ENCODE measurements around the gene SUGCT.

Gene SUGCT

DNA sequence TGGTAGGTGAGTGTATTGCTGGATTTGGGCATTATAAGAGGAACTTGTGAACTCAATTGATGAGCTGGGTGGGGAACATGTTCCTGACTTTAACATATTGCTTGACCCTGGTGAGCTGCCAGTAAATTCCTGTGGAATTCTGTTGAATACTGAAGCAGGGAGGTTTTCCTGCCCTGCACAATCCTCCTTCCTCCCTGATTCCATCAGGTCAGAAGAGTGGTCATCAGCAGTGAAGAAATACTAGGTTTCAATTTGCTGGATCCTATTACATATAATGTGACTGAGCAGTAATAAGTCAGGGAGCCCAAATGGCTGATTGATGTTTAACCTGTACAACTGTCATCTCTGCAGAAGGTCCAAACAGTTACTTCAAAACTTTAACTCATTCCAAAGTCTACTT is 581.2 kb downstream of the SUGCT start:
- no peak overlapping the region for H3K4me3 ChIP-seq (ENCODE audit: low read depth, low read length)
- DNase-seq (ENCODE audit: low read depth) = no peak

DNA sequence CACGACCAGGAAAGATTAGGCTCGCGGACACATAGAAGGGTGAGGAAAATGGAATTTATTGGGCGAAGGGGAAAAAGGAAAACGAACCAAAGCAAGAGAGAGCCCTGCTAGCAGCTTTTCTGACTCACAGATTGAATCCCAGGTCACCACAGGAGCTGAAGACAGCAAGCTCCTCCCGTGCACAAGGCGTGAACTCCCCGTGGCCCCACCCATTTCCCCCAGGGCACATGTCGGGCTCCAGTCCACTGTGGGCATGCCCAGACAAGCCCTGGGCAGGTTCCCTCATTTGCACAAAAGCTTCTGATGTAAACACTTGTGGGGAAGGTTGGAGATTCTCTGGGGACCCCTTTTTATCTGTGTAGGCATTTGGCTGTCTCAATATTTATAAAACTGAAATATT is 582.4 kb downstream of the SUGCT start:
- peak; percentile 90 for DNase-seq (ENCODE audit: low read depth)
- no peak overlapping the region for H3K4me3 ChIP-seq (ENCODE audit: low read depth, low read length)

DNA sequence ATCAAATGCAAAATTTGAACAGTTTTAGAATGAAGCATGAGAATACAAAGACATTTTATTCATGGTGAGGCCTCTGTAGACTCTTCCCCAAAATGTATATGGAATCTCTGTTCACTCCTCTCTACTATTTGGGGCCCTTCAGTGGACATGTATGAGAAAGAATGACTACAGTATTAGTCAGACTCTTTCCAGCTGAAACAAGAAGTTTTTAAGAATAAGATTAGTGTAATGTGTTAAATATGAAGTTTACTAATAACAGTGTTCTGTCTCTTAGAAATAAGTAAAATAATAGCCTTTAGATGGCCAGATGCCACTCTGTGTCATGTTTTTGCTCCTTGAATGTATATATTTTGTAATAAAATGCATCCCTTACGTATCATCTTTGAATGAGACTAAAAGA is 585.6 kb downstream of the SUGCT start:
- no peak for DNase-seq (ENCODE audit: low read depth)
- no peak overlapping the region for H3K4me3 ChIP-seq (ENCODE audit: low read depth, low read length)

DNA sequence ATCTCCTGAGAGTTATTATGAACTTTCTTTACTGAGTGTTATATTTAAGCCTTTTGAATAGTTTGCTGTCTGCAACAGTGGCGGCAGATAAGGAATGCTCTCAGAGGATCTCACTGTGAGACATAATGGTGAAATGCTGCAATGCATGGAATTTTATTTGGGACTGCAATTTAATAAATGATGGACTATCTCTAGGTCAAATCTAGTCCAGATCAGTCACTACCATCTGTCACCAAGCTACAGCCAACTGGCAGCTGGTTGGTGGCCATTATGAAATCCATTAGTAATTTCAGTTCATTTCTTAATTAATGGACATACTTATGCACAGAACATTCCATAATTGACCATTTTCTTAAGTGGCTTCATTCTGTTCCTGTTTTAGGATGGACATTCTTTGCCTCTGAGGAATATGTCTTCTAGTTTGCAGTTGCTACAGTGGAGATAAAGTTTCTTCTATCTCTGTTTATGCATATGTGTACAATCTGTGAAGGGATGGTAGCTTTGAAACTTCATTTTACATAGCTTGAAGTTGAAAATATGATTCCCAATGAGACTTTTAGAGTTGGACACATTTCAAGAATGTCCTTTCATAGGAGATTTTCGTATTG is 586.6 kb downstream of the SUGCT start:
- no peak for DNase-seq (ENCODE audit: low read depth)
- H3K4me3 ChIP-seq (ENCODE audit: low read depth, low read length) = no peak overlapping the region

DNA sequence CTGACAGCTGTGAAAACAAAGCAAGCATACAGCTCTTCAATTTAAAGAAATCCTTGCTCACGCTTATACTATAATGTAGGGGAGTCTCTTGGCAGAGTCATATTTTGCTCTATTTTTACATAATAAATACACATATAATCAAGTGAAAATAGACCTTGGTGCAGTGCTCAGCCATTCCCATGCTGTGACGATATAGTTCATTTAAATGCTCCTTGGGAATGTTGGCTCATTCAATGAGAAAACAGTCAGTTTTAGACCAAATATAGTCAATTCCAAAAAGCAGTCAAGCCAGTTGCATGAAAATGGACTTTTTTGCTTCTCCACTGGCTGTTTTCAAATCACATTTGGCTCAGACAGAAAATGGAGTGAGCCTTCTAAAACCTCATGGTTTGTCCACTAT is 587.4 kb downstream of the SUGCT start:
- no peak for DNase-seq (ENCODE audit: low read depth)
- no peak overlapping the region for H3K4me3 ChIP-seq (ENCODE audit: low read depth, low read length)

DNA sequence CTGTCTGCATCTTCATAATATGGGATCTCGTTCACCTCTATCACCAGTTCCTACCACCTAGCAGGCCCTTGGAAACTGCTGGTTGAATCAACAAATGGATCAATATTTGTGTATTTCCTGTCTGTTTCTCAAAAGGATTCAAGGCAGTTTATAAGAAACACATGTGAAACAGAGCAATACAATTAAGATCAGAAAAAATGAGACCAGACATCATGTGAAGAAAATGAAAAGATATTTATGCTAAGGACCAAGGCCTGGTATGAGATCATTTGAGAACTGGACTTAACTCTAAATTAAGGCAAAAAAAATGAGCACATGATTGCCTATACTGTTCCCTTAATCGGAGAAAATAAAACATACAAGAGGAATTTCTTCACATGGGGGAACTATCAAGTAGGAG is 589.0 kb downstream of the SUGCT start:
- H3K4me3 ChIP-seq (ENCODE audit: low read depth, low read length) = no peak overlapping the region
- DNase-seq (ENCODE audit: low read depth) = no peak

DNA sequence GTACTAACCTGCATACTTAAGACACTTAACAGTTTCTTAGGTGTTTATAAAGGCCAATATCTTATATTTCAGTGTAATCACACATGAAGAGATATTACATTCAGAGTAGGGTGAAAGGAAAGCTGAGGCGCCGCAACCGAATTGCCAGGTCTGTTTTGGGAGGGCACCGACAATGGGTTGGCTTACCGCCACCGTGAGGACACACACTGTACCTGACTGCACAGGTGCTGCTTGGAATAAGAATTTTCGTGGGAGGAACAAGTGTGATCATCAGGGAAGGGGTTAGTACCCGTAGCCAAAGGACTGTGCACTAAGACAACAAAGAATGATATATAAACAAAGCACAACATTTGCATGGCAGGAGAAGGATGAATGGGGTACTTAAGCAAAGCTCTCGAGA is 591.8 kb downstream of the SUGCT start:
- no peak for DNase-seq (ENCODE audit: low read depth)
- H3K4me3 ChIP-seq (ENCODE audit: low read depth, low read length) = no peak overlapping the region

DNA sequence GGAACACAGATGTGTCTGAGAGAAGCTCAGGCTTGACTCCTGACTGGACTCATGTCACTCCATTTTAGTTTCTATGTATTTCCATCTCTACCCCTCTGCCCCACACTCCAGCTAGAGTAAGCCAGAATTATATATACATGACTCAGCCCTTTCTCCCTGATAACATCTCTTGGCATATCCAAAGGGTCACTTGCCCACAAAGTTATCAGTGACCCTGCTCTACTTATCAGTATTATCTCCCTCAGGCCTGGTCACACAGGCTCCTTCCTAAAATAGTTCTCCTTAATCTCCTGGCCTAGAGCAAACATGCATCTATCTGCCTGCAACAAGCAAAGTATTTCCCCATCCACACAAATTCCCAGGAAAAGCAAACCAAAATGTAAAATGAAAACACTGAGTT is 598.3 kb downstream of the SUGCT start:
- no peak for DNase-seq (ENCODE audit: low read depth)
- H3K4me3 ChIP-seq (ENCODE audit: low read depth, low read length) = no peak overlapping the region

DNA sequence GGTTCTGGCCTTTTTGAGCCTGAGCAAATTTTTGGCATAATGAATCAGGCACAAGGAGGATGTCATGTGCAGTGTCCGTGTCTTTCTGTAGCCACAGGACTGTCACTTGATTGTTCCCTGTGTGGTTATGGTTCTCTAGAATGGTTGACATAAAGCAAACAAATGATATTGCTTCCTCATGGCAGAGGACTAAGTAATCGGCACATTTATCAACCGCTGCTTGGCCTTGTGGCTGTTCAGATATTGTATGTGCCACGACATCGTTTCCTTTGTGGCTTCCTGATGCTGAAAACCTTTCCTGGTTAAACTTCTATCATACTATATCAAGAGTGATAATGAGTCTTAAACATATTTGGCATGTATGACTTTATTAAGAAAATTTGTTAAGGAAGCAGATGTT is 598.8 kb downstream of the SUGCT start:
- no peak for DNase-seq (ENCODE audit: low read depth)
- H3K4me3 ChIP-seq (ENCODE audit: low read depth, low read length) = no peak overlapping the region

DNA sequence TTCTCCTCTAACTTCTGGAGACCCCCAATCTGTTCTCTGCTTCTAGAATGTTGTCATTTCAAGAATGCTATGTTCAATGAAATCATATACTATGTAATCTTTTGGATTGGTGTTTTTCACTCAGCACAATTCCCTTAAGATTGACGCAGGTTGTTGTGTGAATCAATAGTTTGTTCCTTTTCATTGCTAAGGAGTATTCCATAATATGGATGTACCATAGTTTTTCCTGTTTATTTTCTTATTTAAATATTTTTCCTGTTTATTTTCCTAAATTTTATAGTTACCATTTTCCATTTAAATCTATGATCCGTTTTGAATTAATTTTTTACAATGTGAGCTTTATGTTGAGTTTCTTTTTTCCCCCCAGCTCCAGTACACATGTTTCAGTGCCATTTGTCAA is 604.5 kb downstream of the SUGCT start:
- DNase-seq (ENCODE audit: low read depth) = no peak
- H3K4me3 ChIP-seq (ENCODE audit: low read depth, low read length) = no peak overlapping the region

DNA sequence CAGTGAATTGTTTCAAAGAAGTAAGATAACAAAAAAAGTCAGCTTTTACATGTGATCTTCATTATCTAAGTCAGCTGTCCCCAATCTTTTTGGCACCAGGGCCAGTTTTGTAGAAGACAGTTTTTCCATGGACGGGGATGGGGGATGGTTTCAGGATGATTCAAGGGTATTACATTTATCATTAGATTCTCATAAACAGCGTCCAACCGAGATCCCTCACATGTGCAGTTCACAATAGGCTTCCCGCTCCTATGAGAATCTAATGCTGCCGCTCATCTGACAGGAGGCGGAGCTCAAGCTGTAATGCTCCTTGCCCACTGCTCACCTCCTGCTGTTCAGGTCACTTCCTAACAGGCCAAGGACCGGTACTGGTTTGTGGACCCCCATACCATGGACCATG is 607.5 kb downstream of the SUGCT start:
- no peak for DNase-seq (ENCODE audit: low read depth)
- no peak overlapping the region for H3K4me3 ChIP-seq (ENCODE audit: low read depth, low read length)

DNA sequence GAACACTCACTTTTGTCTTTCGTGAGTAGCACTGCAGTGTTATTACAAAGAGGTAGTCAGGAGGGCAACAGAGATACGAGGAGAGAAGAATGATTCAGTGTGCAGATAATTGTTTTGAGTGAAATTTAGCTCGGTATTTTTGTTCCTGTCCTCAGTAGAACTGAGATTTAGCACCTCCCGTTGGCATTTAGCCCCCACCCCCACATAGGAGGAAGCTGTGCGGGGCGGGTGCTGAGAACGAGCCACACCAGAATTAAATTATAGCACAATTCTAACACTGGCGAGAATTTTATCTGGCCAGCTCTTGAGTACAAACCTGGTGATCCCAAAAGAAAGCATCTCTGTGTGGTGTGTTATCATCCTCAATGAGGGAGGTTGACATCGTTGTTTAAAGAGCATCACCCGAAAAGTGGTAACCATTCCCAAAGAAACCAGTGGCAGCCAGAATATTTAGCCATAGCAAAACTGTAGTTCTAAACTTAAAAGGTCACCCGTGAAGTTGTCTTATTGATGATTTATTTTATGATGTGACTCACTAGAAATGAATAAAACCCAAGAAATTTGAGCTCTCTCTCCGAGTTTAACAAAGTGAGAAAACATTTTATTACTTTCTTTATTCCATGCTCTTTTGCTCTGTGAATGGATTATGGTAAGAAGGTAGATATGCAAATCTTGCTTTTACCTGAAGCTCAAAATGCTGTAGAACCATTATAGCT is 612.2 kb downstream of the SUGCT start:
- no peak for DNase-seq (ENCODE audit: low read depth)
- no peak overlapping the region for H3K4me3 ChIP-seq (ENCODE audit: low read depth, low read length)

DNA sequence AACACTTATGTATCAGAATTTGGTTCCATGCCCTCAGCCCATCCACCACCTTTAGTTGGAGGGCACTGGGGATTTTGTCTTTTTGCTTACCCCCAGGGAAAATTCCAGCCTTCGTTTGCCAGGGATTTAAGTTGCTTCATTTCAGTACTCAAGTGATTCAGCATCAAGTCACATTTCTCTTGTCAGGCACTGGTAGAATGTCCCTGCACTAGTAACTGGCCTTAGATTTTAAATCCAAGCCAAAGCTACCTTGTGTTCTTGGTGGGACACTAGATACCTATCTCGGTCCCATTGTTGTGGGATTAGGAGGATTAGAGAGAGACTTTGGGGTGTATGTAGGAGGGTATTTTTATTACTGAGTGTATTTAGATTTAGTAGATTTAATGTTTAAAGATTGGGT is 613.1 kb downstream of the SUGCT start:
- H3K4me3 ChIP-seq (ENCODE audit: low read depth, low read length) = no peak overlapping the region
- no peak for DNase-seq (ENCODE audit: low read depth)

DNA sequence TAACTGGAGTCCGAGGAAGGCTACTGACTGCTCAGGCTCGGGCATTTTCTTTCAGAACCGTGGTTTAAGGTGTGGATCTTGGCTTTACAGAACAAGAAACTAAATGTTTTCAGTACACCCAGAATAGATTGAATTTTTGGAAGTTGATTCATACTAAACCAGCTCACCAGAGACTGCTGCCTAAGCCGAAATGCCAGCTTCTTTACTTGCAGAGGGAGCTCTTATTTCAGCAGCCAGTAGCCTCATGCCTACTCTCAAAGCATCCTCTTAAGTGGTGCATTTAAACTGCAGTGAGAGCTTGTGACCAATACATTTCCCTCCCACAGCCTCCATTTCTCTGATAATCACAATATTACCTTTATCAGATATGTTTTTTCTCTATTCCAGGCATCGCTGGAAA is 615.1 kb downstream of the SUGCT start:
- DNase-seq (ENCODE audit: low read depth) = no peak
- H3K4me3 ChIP-seq (ENCODE audit: low read depth, low read length) = no peak overlapping the region

DNA sequence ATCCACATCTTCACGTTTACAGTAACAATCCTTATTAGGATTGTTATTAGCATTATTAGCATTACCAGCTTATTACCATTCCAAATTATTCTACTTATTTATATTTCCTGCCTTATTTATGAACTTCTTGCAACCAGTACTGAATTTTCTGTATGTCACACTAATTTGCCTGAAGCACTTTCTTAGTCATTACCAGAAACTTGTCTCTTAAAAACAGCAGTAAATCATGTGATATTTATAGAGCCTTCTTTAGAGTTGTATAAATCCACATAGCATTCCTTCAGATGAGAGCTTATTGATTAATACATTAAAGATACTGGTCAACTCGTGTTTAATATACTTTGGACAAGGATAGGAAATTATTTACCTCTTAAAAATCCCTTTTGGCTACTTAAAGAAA is 618.6 kb downstream of the SUGCT start:
- no peak for DNase-seq (ENCODE audit: low read depth)
- H3K4me3 ChIP-seq (ENCODE audit: low read depth, low read length) = no peak overlapping the region

DNA sequence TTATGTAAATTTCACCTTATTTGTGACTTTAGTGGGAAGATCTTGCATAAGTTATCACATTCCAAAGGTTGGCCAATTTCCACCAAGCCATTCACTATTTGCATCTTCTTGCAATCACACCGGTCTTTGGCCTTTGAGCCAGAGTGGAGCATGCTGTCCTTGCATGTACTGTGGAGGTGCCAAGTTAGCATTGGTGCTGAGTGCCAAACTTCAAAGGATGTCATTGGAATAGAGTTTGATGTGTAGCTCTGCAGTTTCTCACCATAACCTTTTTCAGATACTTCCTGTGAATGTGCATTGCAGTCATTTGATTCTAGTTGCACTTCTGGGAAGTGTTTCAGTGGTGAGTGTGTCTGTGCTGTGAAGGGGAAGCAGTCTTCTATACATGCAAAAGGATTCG is 620.6 kb downstream of the SUGCT start:
- no peak for DNase-seq (ENCODE audit: low read depth)
- H3K4me3 ChIP-seq (ENCODE audit: low read depth, low read length) = no peak overlapping the region

DNA sequence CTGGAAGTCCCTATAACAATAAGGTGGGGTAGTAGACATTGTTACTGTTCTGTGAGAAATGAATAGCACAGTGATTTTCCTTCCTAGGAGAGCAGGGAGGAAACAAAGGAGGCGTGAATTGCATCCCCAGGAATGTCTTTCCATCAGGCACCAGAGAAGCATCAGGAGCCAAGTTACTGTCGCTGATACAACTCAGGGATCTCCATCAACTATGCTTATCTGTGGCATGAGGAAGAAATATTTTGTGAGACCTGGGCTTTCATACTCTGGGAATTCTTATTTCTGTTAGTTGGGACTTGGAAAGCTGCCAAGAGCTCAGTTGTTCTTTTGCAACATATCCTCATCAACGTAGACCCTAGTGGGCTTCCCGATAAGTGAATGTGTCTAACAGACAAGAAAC is 622.3 kb downstream of the SUGCT start:
- no peak for DNase-seq (ENCODE audit: low read depth)

DNA sequence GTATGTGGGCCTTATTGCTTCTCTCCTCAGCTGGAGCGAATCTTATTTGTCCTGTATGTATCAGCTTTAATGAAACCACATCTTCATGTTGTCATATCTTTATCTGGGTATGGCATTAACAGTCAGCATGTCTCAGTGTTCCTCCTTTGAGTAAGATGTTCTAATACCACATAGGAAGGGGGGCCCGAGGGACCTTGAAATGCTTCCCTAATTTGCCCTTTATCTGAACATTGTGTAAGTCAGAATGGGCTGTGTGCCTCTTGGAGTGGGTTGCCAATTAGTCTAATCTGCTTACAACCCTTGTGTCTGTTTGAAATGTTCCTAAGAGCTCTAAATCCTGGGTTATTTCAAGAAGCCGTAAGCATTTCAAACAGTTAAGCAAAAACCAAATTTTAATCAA is 623.8 kb downstream of the SUGCT start:
- H3K4me3 ChIP-seq (ENCODE audit: low read depth, low read length) = no peak overlapping the region
- DNase-seq (ENCODE audit: low read depth) = no peak

More for the DNA sequence above, 622.3 kb downstream of the SUGCT start:
- no peak overlapping the region for H3K4me3 ChIP-seq (ENCODE audit: low read depth, low read length)

DNA sequence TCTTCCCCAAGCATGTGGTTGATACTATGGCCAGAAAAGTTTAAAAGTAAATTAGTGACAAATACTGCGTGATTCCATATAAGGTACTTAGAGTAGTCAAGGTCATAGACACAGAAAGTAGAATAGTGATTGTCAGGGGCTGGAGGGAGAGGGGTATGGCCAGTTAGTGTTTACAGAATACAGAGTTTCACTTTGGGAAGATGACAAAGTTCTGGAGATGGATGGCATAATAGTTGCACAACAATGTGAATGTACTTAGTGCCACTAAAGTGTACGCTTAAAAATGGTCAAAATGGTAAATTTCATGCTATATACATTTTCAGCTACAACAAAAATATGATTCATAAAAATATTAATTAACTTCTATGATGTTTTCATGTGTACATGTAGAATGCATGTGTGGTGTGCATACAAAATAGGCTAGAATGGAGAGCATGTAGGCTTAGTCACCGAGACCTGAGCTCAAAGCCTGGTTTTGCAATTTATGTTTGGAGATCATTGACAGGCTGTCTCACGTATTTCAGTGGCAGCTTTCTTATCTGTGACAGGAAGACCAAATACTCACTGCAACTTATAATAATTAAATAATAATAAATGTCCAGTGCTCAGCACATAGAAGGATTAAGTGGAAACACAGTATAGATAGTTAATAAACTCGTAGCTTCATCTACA is 625.6 kb downstream of the SUGCT start:
- DNase-seq (ENCODE audit: low read depth) = no peak

DNA sequence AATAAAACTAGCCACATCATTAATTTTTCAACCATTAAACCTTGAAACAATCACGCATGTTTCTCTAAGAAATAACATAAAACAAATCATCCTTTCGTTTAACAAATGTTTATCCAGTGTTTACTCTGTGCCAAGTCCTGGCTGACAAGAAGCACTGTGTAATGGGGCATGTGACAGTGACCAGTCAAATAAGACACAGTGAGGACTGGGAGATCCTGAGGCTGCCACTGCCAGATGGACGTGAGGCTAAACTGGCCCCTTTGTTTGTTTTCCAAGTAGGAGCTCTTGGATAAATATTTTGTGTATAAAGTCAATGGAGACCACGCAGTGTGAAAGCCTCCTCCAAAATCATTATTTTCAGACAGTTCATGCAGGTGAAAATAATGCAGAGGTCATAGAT is 626.2 kb downstream of the SUGCT start:
- H3K4me3 ChIP-seq (ENCODE audit: low read depth, low read length) = no peak overlapping the region
- DNase-seq (ENCODE audit: low read depth) = no peak

More for the DNA sequence above, 625.6 kb downstream of the SUGCT start:
- no peak overlapping the region for H3K4me3 ChIP-seq (ENCODE audit: low read depth, low read length)
